Erythroblast (primary cell): Measurements from ENCODE around the gene PRKRIP1.

Experiments
- GATA1 ChIP-seq: IDR thresholded peaks from 2 replicates; pipeline ENCODE4 v1.6.1; 2011; ENCODE audit warnings: low read depth, mild to moderate bottlenecking, control low read depth, low read length, moderate library complexity
- POLR2A ChIP-seq: IDR thresholded peaks from 2 replicates; pipeline ENCODE4 v1.6.1; 2011; ENCODE audit warnings: mild to moderate bottlenecking, low read length

DNA sequence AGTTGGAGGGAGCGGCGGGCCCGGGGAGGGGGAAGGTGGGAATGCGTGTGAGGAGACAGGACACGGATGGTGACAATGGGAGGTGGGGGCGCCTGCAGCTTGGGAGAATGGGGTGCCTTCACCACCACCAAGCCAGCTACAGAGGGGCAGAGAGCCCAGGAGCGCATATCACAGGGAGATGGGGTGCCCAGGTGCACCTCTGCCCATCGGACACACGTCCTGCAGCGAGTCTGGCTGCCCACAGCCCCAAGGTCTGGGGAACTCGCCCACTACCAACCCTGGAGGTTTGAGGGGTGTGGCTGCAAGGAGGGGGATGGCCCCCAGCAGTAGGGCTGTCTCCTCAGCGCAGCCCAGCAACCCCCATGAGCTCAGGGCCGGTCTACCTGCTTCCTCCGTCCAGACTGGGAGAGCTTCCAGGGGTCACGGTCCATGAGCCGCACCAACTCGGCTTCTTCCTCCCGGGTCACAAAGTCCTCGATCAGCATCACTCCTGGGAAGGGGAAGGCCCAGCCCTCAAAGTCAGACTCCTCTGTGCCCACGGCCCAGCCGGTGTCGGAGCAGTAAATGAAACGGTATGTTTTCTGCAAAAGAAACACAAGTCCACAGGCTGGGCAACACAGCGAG is 63.2 kb downstream of the PRKRIP1 start:
- TF ChIP-seq POLR2A (no peak), GATA1 (no peak)
